H9 (cell line): Measurements from ENCODE around the gene BASP1. TPM values are rescaled to one million over a fixed set of nuclear protein-coding genes. Genes with fewer than 3 reads are reported as not detected.

Experiments used
- DNase-seq: peaks from one replicate; pipeline ENCODE4 v3.0.0-alpha.2; 2017
- H2AFZ ChIP-seq: one replicate; pipeline ENCODE4 v1.6.1; 2013; ENCODE audit warnings: mild to moderate bottlenecking, low read length, control low read depth, moderate library complexity
- H2AK5ac ChIP-seq: 2 replicates; pipeline ENCODE4 v1.6.1; 2013; ENCODE audit warnings: low read length, control low read depth, mixed read lengths; ENCODE audit not compliant: insufficient read length
- H2BK120ac ChIP-seq: one replicate; pipeline ENCODE4 v1.6.1; 2013; ENCODE audit warnings: low read depth, mild to moderate bottlenecking, low read length, control low read depth, inconsistent platforms; ENCODE audit not compliant: poor library complexity, severe bottlenecking
- H2BK12ac ChIP-seq: 2 replicates; pipeline ENCODE4 v1.6.1; 2013; ENCODE audit warnings: low read length, control low read depth, mixed read lengths, low read depth; ENCODE audit not compliant: insufficient read length
- H2BK15ac ChIP-seq: 2 replicates; pipeline ENCODE4 v1.6.1; 2013; ENCODE audit warnings: low read depth, low read length, control low read depth
- H2BK20ac ChIP-seq: one replicate; pipeline ENCODE4 v1.6.1; 2013; ENCODE audit warnings: low read depth, mild to moderate bottlenecking, low read length, control low read depth, inconsistent platforms; ENCODE audit not compliant: poor library complexity, severe bottlenecking
- H2BK5ac ChIP-seq: 2 replicates; pipeline ENCODE4 v1.6.1; 2013; ENCODE audit warnings: low read length, control low read depth, mixed read lengths; ENCODE audit not compliant: insufficient read length
- H3K14ac ChIP-seq: 2 replicates; pipeline ENCODE4 v1.6.1; 2013; ENCODE audit warnings: low read length, control low read depth; ENCODE audit not compliant: insufficient read depth
- H3K18ac ChIP-seq: 2 replicates; pipeline ENCODE4 v1.6.1; 2013; ENCODE audit warnings: low read depth, mild to moderate bottlenecking, mixed read lengths, low read length, control low read depth; ENCODE audit not compliant: insufficient read length
- H3K23ac ChIP-seq: 2 replicates; pipeline ENCODE4 v1.6.1; 2013; ENCODE audit warnings: low read length, control low read depth, mixed read lengths, low read depth; ENCODE audit not compliant: insufficient read length
- H3K23me2 ChIP-seq: 2 replicates; pipeline ENCODE4 v1.6.1; 2013; ENCODE audit warnings: low read depth, mild to moderate bottlenecking, mixed read lengths, low read length, control low read depth; ENCODE audit not compliant: insufficient read length, poor library complexity, severe bottlenecking
- H3K27ac ChIP-seq: 2 replicates; pipeline ENCODE4 v1.5.1; 2013; ENCODE audit warnings: low read length, control low read depth, mixed read lengths, low read depth; ENCODE audit not compliant: insufficient read length
- H3K27me3 ChIP-seq: 2 replicates; pipeline ENCODE4 v1.6.1; 2013; ENCODE audit warnings: low read length, control low read depth, inconsistent platforms; ENCODE audit not compliant: insufficient read depth
- H3K4ac ChIP-seq: 2 replicates; pipeline ENCODE4 v1.6.1; 2013; ENCODE audit warnings: low read depth, mild to moderate bottlenecking, control low read depth, inconsistent platforms, low read length, moderate library complexity
- H3K4me1 ChIP-seq: 2 replicates; pipeline ENCODE4 v1.6.1; 2013; ENCODE audit warnings: low read length, control low read depth, inconsistent platforms; ENCODE audit not compliant: insufficient read depth
- H3K4me2 ChIP-seq: 2 replicates; pipeline ENCODE4 v1.6.1; 2013; ENCODE audit warnings: low read length, control low read depth, mixed read lengths; ENCODE audit not compliant: insufficient read length, insufficient read depth
- H3K56ac ChIP-seq: 2 replicates; pipeline ENCODE4 v1.6.1; 2013; ENCODE audit warnings: low read depth, mild to moderate bottlenecking, mixed read lengths, low read length, control low read depth; ENCODE audit not compliant: insufficient read length
- H3K79me1 ChIP-seq: 2 replicates; pipeline ENCODE4 v1.6.1; 2013; ENCODE audit warnings: low read depth, mild to moderate bottlenecking, moderate library complexity, low read length, control low read depth, inconsistent platforms; ENCODE audit not compliant: insufficient read depth, poor library complexity, severe bottlenecking
- H3K79me2 ChIP-seq: 2 replicates; pipeline ENCODE4 v1.6.1; 2013; ENCODE audit warnings: low read length, control low read depth, inconsistent platforms; ENCODE audit not compliant: insufficient read depth
- H3K9ac ChIP-seq: 2 replicates; pipeline ENCODE4 v1.6.1; 2013; ENCODE audit warnings: low read length, control low read depth, mixed read lengths; ENCODE audit not compliant: insufficient read length; ENCODE audit errors: extremely low read depth
- H3K9me3 ChIP-seq: one replicate; pipeline ENCODE4 v1.6.1; 2013; ENCODE audit warnings: low read depth, low read length, inconsistent platforms; ENCODE audit not compliant: control insufficient read depth
- H3T11ph ChIP-seq: one replicate; pipeline ENCODE4 v1.6.1; 2013; ENCODE audit warnings: mild to moderate bottlenecking, low read length, control low read depth, inconsistent platforms
- H4K20me1 ChIP-seq: one replicate; pipeline ENCODE4 v1.6.1; 2013; ENCODE audit not compliant: control insufficient read depth, insufficient read length, insufficient read depth
- H4K5ac ChIP-seq: 2 replicates; pipeline ENCODE4 v1.6.1; 2013; ENCODE audit warnings: low read depth, mild to moderate bottlenecking, mixed read lengths, low read length, control low read depth; ENCODE audit not compliant: insufficient read length
- H4K8ac ChIP-seq: replicated peaks from 2 replicates; pipeline ENCODE4 v1.6.1; 2013; ENCODE audit warnings: low read length, control low read depth, mixed read lengths, low read depth; ENCODE audit not compliant: insufficient read length
- H4K91ac ChIP-seq: 2 replicates; pipeline ENCODE4 v1.6.1; 2013; ENCODE audit warnings: low read depth, mild to moderate bottlenecking, moderate library complexity, mixed read lengths, low read length, control low read depth; ENCODE audit not compliant: insufficient read length
- H3K27ac Mint-ChIP-seq, 3 experiments: 2 replicates in 2 of 3; 3 replicates in 1 of 3; pipeline ENCODE4 v1.8.0; 2020 to 2021; ENCODE audit warnings: mixed read lengths in 3 of 3, mild to moderate bottlenecking in 1 of 3, moderate library complexity in 1 of 3
- H3K27me3 Mint-ChIP-seq: 2 replicates; pipeline ENCODE4 v1.8.0; 2021; ENCODE audit warnings: low read depth, mild to moderate bottlenecking, moderate library complexity, mixed read lengths
- H3K36me3 Mint-ChIP-seq, 3 experiments: 2 replicates in 2 of 3; 3 replicates in 1 of 3; pipeline ENCODE4 v1.8.0; 2020 to 2021; ENCODE audit warnings: low read depth in 3 of 3, mixed read lengths in 3 of 3; ENCODE audit not compliant: insufficient read depth in 1 of 3
- H3K4me1 Mint-ChIP-seq, 2 experiments: 2 replicates each; pipeline ENCODE4 v1.8.0; 2020; ENCODE audit warnings: mixed read lengths in 2 of 2
- H3K4me3 Mint-ChIP-seq, 2 experiments: 2 replicates in 1 of 2; 3 replicates in 1 of 2; pipeline ENCODE4 v1.8.0; 2020 to 2021; ENCODE audit warnings: mild to moderate bottlenecking in 2 of 2, mixed read lengths in 2 of 2, moderate library complexity in 1 of 2
- H3K9me3 Mint-ChIP-seq, 2 experiments: 2 replicates in 1 of 2; 3 replicates in 1 of 2; pipeline ENCODE4 v1.8.0; 2020; ENCODE audit warnings: mild to moderate bottlenecking in 2 of 2, mixed read lengths in 2 of 2, moderate library complexity in 1 of 2
- WGBS: extraction: QIAGEN DNeasy Blood & Tissue Kit; methylation state at CpG from one replicate; pipeline ENCODE4 v1.1.7; 2013; ENCODE audit warnings: missing lambda C conversion rate, low lambda C conversion rate, mixed read lengths; ENCODE audit not compliant: insufficient read length; ENCODE audit errors: extremely low coverage; 5-methylcytosine and 5-hydroxymethylcytosine counted together
- total RNA-seq: library from RNA; stranded (reverse); gene quantifications from 2 replicates; pipeline ENCODE4 v1.2.1, GENCODE V29; 2021
- TF ChIP-seq, protein P1 (sequence below): fragments of 200-600 bp; sonication (generic); conservative IDR thresholded peaks from 3 replicates; pipeline ENCODE4 v1.8.0; 2021; ENCODE audit warnings: antibody characterized with exemption, mild to moderate bottlenecking

Gene BASP1
- total RNA-seq, 1 experiment from 2014 or later: 180 TPM

DNA sequence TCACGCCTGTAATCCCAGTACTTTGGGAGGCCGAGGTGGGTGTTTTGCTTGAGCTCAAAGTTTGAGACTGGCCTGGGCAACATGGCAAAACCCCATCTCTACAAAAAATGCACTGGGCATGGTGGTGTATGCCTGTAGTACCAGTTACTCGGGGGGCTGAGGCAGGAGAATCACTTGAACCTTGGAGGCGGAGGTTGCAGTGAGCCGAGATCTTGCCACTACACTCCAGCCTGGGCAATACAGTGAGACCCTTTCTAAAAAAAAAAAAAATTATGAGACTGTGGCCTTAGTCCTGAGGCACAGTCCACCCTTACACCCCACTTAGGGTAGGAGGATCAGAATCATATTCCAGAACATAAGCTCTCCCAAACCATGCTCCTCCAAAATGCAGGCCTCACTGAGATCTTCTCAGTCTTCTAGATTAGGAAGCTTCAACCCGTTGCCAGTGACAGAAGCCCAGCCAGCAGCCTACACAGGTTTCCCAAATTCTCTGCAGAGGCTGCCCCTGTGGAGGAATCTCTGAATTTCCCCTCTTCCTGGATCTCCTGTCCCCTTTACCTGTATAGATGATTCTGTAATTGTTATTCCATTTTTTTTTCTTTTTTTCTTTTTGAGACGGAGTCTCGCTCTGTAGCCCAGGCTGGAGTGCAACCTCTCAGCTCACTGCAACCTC, 77.3 kb downstream of the BASP1 start:
- no peak overlapping the region for H3K4me3 Mint-ChIP-seq
- no peaks in the 10 kb centered on the region for H3K9me3 ChIP-seq
- H3K56ac ChIP-seq: no peak overlapping the region
- H3K4me1 ChIP-seq: no peaks in the 10 kb centered on the region; the same call in 1 of the 2 replicates
- no peak overlapping the region for H2AFZ ChIP-seq
- H2BK120ac ChIP-seq: no peak overlapping the region
- H3K14ac ChIP-seq: no peak overlapping the region
- peaks cover 0 to 4% of the 10 kb centered on the region in 2 experiments; a peak in 2 of 4 replicates for H3K4me1 Mint-ChIP-seq
- no peaks in the 10 kb centered on the region for H3K27me3 Mint-ChIP-seq
- no peak overlapping the region for H2BK15ac ChIP-seq
- no peak overlapping the region for H4K91ac ChIP-seq
- H3K79me2 ChIP-seq: no peaks in the 10 kb centered on the region
- H4K8ac ChIP-seq: no peak overlapping the region
- no peak overlapping the region for H3K27ac ChIP-seq
- no peaks in the 10 kb centered on the region for H3K79me1 ChIP-seq
- H3K4me2 ChIP-seq: no peak overlapping the region
- H4K5ac ChIP-seq: no peak overlapping the region
- no peak overlapping the region for H2BK5ac ChIP-seq
- H3K4ac ChIP-seq: no peak overlapping the region
- DNase-seq: no peak
- no peak overlapping the region for H3K23ac ChIP-seq
- TF ChIP-seq, protein P1, sequence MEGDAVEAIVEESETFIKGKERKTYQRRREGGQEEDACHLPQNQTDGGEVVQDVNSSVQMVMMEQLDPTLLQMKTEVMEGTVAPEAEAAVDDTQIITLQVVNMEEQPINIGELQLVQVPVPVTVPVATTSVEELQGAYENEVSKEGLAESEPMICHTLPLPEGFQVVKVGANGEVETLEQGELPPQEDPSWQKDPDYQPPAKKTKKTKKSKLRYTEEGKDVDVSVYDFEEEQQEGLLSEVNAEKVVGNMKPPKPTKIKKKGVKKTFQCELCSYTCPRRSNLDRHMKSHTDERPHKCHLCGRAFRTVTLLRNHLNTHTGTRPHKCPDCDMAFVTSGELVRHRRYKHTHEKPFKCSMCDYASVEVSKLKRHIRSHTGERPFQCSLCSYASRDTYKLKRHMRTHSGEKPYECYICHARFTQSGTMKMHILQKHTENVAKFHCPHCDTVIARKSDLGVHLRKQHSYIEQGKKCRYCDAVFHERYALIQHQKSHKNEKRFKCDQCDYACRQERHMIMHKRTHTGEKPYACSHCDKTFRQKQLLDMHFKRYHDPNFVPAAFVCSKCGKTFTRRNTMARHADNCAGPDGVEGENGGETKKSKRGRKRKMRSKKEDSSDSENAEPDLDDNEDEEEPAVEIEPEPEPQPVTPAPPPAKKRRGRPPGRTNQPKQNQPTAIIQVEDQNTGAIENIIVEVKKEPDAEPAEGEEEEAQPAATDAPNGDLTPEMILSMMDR: no peak
- H2AK5ac ChIP-seq: no peak overlapping the region
- no peak overlapping the region for H3K9ac ChIP-seq
- H3K9me3 Mint-ChIP-seq: no peaks in the 10 kb centered on the region
- H2BK12ac ChIP-seq: no peak overlapping the region
- H3K18ac ChIP-seq: no peak overlapping the region
- no peaks in the 10 kb centered on the region for H4K20me1 ChIP-seq
- H3K23me2 ChIP-seq: no peaks in the 10 kb centered on the region
- no peaks in the 10 kb centered on the region for H3K27me3 ChIP-seq
- no peak overlapping the region for H2BK20ac ChIP-seq
- H3K36me3 Mint-ChIP-seq: no peaks in the 10 kb centered on the region
- H3T11ph ChIP-seq: no peak overlapping the region
- no CpG with 5 or more reads among the region's 8 CpGs for WGBS
- H3K27ac Mint-ChIP-seq: no peak overlapping the region
